Ectodermal cell (in vitro differentiated cells): Measurements from ENCODE around the gene PKNOX1.
"Not testable (repeated sequence)": the region's sequence is repeated elsewhere in the genome, so short reads cannot be mapped to it uniquely, and the experiment has no call there.

Source experiments
- H3K27ac ChIP-seq: 2 replicates; pipeline ENCODE4 v1.7.0; 2013; ENCODE audit warnings: mild to moderate bottlenecking, low read depth, low read length; ENCODE audit not compliant: insufficient read depth, poor library complexity, severe bottlenecking
- H3K27me3 ChIP-seq: 2 replicates; pipeline ENCODE4 v1.7.0; 2013; ENCODE audit warnings: mild to moderate bottlenecking, low read length; ENCODE audit not compliant: insufficient read depth, control insufficient read depth, poor library complexity, severe bottlenecking
- H3K36me3 ChIP-seq: one replicate; pipeline ENCODE4 v1.7.0; 2013; ENCODE audit warnings: low read length; ENCODE audit not compliant: control insufficient read depth, insufficient read depth
- H3K4me1 ChIP-seq: one replicate; pipeline ENCODE4 v1.7.0; 2013; ENCODE audit warnings: low read length; ENCODE audit not compliant: control insufficient read depth, insufficient read depth
- H3K4me3 ChIP-seq: 2 replicates; pipeline ENCODE4 v1.7.0; 2013; ENCODE audit warnings: low read depth, low read length, control low read depth; ENCODE audit not compliant: insufficient read depth
- H3K9me3 ChIP-seq: 2 replicates; pipeline ENCODE4 v1.7.0; 2013; ENCODE audit warnings: mild to moderate bottlenecking, low read length, moderate library complexity; ENCODE audit not compliant: control insufficient read depth
- WGBS, 2 experiments: methylation state at CpG; one replicate each; pipeline ENCODE4 v1.1.7; 2013; ENCODE audit warnings: missing lambda C conversion rate in 2 of 2; 5-methylcytosine and 5-hydroxymethylcytosine counted together

The PKNOX1 gene

GRCh38 chr21:42936360-42936759 is 38.0 kb upstream of the PKNOX1 start:
- H3K36me3 ChIP-seq, H3K9me3 ChIP-seq, H3K27ac ChIP-seq, H3K27me3 ChIP-seq, H3K4me3 ChIP-seq, H3K4me1 ChIP-seq: not testable (repeated sequence)
- WGBS, 2 experiments: 81 to 96% methylated on average over 5 of the region's 5 CpGs

- not testable (repeated sequence) for H3K27me3 ChIP-seq, H3K4me1 ChIP-seq, H3K36me3 ChIP-seq, H3K4me3 ChIP-seq, H3K9me3 ChIP-seq, H3K27ac ChIP-seq
- 70% methylated on average over 12 to 16 of the region's 16 CpGs for WGBS, 2 experiments
These were observed 37.1 kb upstream of the PKNOX1 start for GRCh38 chr21:42937034-42937940.

DNA sequence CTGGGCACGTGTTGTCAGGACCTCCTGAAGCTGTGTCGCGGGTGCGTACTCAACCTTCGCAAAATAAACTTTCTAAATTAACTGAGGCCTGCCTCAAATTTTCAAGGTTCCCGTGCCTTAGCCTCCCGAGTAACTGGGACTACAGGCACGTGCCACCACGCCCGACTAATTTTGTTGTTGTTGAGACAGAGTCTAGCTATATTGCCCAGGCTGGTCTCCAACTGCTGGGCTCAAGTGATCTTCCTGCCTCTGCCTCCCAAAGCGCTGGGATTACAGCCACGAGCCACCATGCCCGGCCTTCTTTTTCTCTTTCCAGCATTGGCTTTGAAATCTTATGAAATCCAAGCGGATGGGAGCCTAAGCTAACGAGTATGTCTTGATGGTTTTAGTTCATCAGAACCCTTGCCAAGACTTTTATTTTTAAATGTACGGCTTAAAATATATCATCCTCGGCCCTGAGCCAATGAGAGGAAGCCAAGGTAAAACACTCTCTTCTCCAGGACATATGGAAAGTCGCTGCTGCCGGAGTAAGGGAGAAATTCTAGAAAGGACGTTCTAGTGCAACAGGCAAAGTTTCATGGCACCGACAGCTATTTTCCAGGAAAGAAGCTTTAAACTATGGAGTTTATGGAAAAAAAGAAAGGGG is 36.3 kb upstream of the PKNOX1 start:
- no peak overlapping the region for H3K4me3 ChIP-seq
- 91 to 93% methylated on average over 21 of the region's 21 CpGs for WGBS, 2 experiments

GRCh38 chr21:42938606-42938995 is 35.8 kb upstream of the PKNOX1 start:
- H3K36me3 ChIP-seq, H3K4me3 ChIP-seq, H3K4me1 ChIP-seq, H3K9me3 ChIP-seq, H3K27me3 ChIP-seq, H3K27ac ChIP-seq: not testable (repeated sequence)
- WGBS, 2 experiments: 90% methylated on average over 6 of the region's 6 CpGs

More for the DNA sequence above, 36.3 kb upstream of the PKNOX1 start:
- Histone ChIP-seq H3K9me3 (no peaks in the 10 kb centered on the region), H3K27me3 (no peaks in the 10 kb centered on the region), H3K4me1 (no peaks in the 10 kb centered on the region), H3K27ac (no peak overlapping the region), H3K36me3 (no peaks in the 10 kb centered on the region)

DNA sequence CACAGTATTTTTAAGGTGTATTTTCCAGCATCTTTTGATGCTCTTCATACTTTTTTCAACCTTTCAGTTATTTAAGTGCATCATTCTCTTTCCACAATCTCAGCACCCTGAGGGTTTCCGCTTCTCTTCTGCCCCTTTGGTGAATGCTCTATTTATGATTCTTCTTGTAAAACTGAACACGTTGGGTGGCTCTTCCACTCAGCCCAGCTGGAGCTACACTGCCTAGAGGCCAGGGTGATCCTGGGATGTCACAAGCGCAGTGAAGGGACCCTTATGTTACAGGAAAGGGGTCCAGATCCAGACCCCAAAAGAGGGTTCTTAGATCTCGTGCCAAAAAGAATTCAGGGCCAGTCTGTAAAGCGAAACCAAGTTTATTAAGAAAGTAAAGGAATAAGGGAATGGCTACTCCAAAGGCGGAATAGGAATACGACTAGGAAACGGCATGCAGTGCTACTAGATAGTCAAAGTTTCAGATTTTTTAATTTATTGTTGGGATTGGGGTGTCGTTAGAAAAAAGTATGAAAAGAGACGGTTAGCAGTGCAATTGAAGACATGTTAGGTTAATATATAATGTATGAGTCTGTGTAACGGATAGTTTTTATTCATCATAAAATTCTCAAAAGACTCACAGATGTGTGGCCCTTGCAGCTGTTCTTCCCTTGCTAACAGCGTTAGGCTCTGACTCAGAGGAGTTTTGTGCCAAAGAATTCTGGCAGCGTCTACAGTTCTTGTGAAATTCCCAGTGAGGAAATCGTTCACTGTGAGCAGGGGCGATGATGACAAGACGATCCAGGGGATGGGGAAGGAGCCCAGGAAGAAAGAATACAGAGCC is 34.6 kb upstream of the PKNOX1 start:
- Histone ChIP-seq H3K9me3 (no peaks in the 10 kb centered on the region), H3K4me1 (no peaks in the 10 kb centered on the region), H3K27ac (no peak overlapping the region), H3K27me3 (no peaks in the 10 kb centered on the region), H3K4me3 (no peak overlapping the region), H3K36me3 (no peaks in the 10 kb centered on the region)
- 87 to 88% methylated on average over 16 of the region's 16 CpGs for WGBS, 2 experiments

- Histone ChIP-seq H3K4me1 (no peaks in the 10 kb centered on the region), H3K27ac (no peak overlapping the region), H3K9me3 (no peaks in the 10 kb centered on the region), H3K4me3 (no peak overlapping the region), H3K36me3 (no peaks in the 10 kb centered on the region), H3K27me3 (no peaks in the 10 kb centered on the region)
- 93 to 95% methylated on average over 6 of the region's 6 CpGs for WGBS, 2 experiments
These were observed 32.7 kb upstream of the PKNOX1 start for GRCh38 chr21:42941696-42942085.

DNA sequence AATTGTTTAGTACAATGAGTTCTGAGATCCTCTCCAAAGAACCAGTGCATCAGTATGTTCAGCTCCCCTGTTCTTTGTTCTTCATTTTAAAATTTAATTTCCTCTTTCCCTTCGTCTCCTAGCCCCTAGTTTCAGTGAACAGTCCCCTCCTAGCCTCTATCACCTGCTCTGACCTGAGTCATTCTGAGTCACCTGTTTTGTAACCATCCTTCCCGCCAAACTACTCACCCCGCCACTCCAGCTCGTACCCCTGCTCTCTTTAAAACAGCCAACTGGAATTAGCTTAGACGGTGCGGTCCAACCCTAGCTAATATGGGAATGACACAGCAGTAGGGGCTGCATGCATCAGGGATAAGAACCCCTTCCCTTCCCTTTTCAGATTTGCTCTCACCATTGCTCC is 32.1 kb upstream of the PKNOX1 start:
- Histone ChIP-seq H3K27me3 (no peaks in the 10 kb centered on the region), H3K4me1 (no peaks in the 10 kb centered on the region), H3K9me3 (no peaks in the 10 kb centered on the region), H3K4me3 (no peak overlapping the region), H3K36me3 (no peaks in the 10 kb centered on the region), H3K27ac (no peak overlapping the region)
- 79 to 80% methylated on average over 6 of the region's 6 CpGs for WGBS, 2 experiments

GRCh38 chr21:42949094-42949755 is 25.1 kb upstream of the PKNOX1 start:
- not testable (repeated sequence) for H3K27me3 ChIP-seq, H3K4me3 ChIP-seq, H3K36me3 ChIP-seq, H3K27ac ChIP-seq, H3K4me1 ChIP-seq, H3K9me3 ChIP-seq
- WGBS, 2 experiments: 94 to 97% methylated on average over 13 of the region's 13 CpGs

DNA sequence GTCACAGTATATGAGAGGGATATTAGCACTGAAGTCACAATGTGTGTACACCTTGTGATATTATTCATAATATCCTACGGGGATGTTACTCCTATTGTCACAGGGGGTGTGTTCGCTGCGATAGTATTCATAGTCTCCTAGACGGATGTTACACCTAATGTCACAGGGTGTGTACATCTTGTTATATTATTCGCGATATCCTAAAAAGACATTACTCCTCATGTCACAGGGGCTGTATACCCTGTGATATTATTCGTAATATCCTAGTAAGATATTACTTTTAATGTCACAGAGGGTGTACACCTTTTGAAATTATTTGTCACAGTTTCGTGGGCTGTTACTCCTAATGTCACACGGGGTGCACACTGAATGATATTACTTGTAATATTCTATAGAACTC is 23.2 kb upstream of the PKNOX1 start:
- 95 to 96% methylated on average over 6 to 9 of the region's 9 CpGs for WGBS, 2 experiments
- H3K27me3 ChIP-seq, H3K4me3 ChIP-seq, H3K4me1 ChIP-seq, H3K9me3 ChIP-seq, H3K27ac ChIP-seq, H3K36me3 ChIP-seq: not testable (repeated sequence)
